ENCODE measurements around the gene NID2.

NID2 gene

GRCh38 chr14:52080808-52081755 lies 12.2 kb upstream of the NID2 start:
- no peak for DNase-seq (ENCODE audit: low spot score)

DNA sequence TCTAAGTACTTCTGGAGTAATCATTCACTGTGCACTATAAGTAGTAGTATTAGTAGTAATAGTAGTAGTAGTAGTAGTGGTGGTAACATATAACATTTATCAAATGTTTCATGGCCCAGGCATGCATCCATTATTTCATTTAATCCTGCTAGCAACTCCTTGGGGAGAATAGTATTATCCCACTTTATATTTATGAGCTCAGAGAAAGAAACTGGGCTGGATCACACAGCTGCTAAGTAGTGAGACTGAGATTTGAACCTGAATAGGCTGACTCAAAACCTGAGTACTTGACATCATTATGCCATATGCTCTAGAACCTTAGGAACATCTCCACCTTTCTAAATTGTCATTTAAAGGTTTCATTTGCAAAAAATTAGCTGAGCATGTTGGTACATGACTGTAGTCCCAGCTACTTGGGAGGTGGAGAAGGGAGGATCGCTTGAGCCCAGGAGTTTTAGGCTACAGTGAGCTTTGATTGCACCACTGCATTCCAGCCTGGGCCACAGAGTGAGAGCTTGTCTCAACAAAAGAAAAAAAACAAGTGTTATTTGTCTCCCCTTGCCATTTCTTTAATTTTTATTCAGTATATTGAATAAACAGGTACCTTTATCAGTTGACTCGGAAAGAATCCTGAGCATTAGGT lies 11.4 kb upstream of the NID2 start:
- DNase-seq (ENCODE audit: low spot score): no peak

GRCh38 chr14:52079239-52079959 lies 10.5 kb upstream of the NID2 start:
- no peak for DNase-seq (ENCODE audit: low spot score)

- no peak for DNase-seq (ENCODE audit: low spot score)
Observed at GRCh38 chr14:52078721-52079120, 9.9 kb upstream of the NID2 start.

DNA sequence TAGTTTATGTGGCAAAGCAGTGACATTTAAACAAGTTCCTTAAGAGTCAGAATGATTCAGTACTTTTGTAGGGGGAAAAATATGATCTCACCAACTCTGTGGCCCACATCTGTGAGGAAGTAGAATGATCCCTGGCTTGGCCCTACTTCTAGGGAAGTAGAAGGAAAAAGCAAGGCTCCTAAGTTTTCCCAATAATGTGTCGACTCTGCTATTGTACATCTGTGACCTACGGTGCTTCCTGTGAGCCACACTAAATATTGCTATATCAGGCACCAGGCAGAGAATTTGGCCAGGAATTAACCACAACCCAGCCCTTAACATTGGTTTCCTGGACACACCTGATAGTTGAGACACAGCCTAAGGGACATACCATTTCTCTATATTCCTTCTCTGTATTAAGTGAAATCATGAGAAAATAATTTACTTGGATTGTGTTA lies 9.3 kb upstream of the NID2 start:
- DNase-seq (ENCODE audit: low spot score): no peak

DNA sequence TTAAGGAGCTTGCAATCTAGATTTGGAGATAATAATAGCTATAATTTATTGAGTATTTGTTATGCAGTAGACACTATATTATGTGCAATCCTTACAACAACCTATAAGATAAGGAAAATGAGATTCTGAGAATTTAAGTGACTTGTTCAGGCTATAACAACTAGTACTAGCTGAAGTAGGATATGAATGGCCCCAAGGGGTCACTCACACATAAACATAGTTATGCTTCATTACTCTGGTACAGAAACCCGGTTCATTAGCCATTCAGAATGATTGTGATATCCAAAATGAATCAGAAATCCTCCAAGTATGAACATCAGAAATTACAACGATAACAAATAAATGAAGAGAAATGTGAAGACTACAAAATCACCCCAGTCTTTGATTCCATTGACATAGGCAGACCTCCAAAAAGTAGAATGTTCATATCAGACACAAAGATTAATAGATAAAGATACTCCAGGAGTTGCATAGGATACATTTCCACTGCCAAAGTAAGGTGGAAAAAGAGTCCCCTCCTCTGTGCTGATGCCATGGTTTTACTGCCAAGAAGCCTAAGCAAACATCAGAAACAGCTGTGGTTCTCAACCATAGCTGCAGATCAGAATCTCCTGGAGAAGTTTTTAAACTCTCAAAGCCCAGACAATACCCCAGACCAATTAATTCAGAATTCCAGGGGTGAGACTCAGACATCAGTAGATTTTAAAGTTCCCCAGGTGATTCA lies 8.6 kb upstream of the NID2 start:
- DNase-seq (ENCODE audit: low spot score): no peak

DNA sequence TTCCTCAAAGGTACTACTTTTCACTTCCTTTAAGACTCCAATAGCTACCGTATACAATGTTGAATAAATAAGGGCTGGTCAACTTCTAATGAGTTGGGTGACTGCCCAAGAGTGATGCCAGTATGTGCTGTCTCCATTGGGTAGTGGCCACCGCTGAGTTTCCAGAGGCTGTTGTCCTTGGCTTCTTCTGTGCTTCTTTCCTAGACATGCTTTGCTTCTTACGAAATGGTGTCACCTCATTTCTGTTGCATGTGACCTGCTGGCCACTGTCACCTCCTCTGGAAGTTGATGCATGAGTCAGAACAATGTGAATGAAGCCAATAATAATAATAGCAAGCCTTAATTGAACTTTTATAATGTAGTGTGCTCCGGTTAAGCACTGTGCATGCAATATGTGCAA lies 7.5 kb upstream of the NID2 start:
- no peak for DNase-seq (ENCODE audit: low spot score)

DNA sequence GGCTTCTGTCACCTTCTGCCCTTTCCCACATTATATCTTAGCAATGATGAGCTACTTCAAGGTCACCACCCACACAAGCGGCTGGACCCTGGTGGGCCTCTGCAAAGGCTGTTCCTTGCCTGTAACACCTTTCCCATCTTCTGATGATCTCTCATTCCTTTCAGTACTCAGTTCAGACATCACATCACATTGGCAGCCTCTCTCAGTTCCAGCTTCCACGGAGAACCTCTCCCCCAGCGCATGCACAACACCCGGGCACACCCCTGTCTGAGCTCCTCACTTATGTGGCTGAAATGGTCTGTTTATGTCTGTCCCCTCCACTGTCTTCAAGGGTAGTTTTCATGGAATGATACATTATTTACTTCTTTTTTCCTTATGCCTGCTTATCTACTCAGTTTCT lies 6.5 kb upstream of the NID2 start:
- DNase-seq (ENCODE audit: low spot score): no peak

DNA sequence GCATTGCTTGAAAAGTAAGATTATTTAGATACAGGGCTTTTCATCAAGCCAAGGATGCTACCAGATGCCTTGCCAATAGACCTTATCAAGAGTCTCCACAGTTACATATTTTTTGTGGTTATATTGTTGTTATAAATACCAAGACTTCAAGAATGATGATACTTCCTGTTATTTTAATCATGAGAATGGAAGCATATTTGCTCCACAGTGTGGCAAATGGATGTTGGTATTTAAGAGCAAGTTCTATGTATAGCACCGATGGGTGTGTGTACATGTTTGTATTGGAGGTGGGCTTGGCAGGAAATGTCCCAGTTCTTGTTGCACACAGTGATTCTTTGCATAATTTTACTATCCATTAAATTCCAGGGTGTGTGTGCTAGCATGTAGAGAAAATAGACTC lies 4.4 kb upstream of the NID2 start:
- no peak for DNase-seq (ENCODE audit: low spot score)

DNA sequence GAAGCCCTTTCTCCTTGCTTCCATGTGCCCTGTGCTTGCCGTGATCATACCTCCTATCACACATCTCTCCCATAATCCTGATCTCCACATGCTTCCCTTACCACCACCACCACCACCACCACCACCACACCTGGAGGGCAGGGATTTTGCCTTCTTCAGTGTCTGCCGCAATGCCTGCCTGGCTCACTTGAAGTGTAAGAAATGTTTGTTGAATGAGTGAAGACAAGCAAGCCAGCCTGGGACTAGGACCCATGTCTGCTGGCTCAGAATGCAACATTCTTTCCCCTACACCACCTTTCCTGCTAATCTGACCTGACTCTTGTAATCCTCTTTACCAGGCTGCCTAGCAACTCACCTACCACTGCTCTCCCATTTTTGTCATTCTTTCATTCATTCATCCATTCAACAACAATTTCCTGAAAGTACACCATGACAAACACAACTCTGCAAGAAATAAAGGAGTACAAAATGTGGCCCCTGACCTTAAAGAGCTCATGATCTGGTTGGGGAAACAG lies 3.5 kb upstream of the NID2 start:
- DNase-seq (ENCODE audit: low spot score): no peak

DNA sequence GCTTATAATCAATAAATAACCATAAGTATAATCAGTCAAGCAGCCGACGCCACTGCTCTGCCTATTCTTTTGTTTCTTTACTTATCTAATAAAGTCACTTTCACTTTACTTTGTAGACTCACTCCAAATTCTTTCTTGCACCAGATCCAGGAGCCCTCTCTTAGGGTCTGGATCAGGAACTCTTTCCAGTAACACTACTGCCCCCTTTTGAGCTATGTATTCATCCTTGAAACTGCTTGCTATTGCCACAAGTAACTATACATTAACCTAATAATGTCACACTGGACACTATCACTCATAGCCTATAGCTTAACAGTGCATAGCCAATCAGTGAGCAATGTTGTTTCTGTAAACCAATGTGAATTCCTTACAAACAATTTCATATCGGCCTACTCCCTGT lies 2.8 kb upstream of the NID2 start:
- DNase-seq (ENCODE audit: low spot score): no peak

DNA sequence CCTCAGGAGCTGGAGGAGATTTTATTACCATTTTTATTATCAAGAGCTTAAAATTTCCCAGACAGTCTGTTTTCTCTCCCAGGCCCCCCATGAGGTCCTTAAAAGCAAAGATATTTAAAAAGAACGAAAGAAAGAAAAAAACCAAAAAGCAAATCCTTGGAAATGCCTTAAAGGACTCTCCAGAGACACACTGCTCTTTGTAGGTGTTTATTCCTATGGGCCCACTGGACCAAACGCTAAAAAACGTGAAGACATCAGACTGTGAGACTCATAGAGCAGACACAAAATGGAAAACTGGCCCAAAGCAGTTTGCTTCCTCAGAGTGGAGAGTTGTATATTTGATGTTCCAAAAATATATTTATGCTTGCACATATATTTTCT lies 1.2 kb upstream of the NID2 start:
- DNase-seq (ENCODE audit: low spot score): no peak

DNA sequence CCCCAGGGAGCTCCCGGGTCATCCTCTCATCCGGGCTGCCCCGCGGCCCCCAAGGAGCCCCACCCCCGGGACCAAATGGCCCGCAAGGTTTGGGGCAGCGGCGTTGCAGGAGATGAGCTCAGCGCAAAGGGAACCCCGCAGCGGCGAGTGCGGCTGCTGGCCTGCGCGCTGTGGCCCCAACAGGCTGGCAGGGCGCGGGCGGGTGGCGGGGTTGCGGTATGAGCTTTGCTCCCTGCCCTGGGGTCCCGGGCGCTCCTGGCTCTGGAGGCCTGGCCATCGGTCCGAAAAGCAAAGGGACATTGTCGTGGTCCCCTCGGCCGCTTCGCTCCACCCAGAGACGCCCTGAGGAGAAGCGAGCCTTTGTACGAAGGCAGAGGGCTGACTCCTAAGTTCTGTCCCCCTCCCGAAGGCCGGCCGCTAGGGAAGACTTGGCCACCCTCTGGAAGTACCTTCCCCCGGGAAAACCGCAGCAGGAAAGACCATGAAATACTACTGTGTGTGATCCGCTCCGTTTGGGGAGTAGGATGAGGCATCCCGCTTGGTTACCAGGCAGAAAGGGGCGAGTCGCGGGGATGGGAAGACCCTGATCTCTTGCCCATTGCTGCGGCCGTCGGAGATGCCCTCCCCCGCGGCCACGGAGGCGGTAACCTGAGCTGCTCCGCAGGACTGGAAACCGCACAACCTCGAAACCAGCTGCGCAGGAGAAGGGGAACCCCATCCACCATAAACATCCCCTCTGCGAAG lies 620 bp upstream of the NID2 start:
- DNase-seq (ENCODE audit: low spot score): no peak

DNA sequence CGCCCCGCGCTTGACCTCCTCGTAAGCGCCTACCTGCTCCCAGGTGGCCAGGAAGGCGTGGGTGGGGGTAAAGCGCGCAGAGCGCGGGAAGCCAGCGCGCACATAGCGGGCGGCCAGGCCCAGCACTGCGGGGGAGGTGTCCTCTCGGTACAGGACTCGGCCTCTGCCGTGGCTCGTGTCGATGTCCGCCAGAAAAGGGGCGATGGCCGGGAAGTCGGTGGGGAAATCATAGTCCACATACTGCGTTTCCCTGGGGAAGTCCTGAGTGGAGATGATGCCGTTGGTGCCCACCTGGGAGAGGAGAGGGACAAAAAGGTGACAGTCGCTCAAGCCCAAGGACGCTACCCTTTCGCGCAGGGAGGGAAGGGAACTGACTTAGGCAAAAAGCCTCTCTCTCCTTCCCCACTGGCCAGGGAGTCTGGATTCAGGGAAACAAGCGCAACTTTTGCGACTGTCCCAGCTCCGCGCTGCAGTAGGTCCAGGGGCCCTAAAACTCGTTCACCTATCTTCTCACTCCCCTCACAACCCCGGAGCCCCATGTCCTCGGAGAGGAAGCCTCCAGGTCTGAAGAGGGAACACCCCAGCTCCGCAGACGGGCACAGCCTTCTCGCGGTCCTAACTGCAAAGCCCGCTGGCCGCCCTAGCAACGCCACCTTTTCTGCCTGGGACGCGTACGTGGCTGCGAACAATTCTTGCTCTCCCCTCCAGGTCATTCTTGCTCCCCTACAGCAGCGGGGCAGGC lies 815 bp downstream of the NID2 start:
- DNase-seq (ENCODE audit: low spot score): no peak

- DNase-seq (ENCODE audit: low spot score): no peak
Observed at GRCh38 chr14:52064174-52064573, 4.7 kb downstream of the NID2 start.

- no peak for DNase-seq (ENCODE audit: low spot score)
Observed at GRCh38 chr14:52063052-52063462, 5.8 kb downstream of the NID2 start.

DNA sequence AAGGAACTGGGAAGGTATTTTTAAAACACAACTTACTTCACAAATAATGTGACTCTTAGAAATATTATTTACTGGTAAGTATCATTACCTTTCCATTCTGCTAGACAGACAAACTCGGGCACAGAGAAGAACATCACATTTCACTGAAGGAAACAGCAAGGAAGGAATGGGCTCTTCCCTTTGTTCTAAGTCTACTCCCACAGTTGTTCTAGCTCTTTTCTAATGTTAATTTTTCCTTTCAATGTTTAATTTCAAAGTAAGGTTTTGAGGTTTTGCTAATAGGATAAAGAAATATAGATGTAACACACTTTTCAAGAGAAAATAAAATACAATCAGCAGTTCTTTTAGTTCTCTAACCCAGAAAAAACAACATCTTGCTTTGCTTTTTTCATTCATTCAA lies 7.0 kb downstream of the NID2 start:
- DNase-seq (ENCODE audit: low spot score): no peak

GRCh38 chr14:52061390-52061789 lies 7.5 kb downstream of the NID2 start:
- DNase-seq (ENCODE audit: low spot score): no peak

- DNase-seq (ENCODE audit: low spot score): no peak
Observed at GRCh38 chr14:52060080-52060479, 8.8 kb downstream of the NID2 start.

DNA sequence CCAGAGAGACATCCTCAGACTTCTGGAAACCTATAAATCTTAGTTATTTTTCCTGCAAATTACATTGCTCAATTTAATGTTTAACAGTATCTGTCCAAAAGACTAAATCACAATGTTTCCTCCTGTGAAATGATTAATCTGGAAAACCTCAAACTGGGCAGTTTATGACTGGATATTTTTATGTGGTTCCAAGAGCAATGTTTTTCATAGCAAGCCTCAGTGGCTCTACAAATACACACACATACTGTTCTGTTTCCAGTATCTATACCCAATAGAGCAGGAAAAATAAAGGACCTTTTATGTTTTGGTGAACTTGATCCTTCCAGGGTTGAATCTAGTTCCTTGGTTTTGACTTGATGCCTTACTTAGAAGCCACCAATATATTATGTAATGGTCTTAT lies 9.2 kb downstream of the NID2 start:
- no peak for DNase-seq (ENCODE audit: low spot score)

GRCh38 chr14:52058341-52058740 lies 10.5 kb downstream of the NID2 start:
- no peak for DNase-seq (ENCODE audit: low spot score)
